C4-2B (cell line): ENCODE data around the gene DAP.

ENCODE experiments used
- H3K27ac ChIP-seq: fragments of 450-650 bp; 2 replicates; pipeline ENCODE4 v1.5.1; 2017
- ZFX ChIP-seq: fragments of 450-650 bp; IDR thresholded peaks from 2 replicates; pipeline ENCODE4 v1.6.1; 2017
- TF ChIP-seq, protein P1 (sequence below): fragments of 450-650 bp; conservative IDR thresholded peaks from 2 replicates; pipeline ENCODE4 v1.5.1; 2017; ENCODE audit warnings: mild to moderate bottlenecking

The DAP gene, protein sequence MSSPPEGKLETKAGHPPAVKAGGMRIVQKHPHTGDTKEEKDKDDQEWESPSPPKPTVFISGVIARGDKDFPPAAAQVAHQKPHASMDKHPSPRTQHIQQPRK

GRCh38 chr5:10761185-10761932 lies at the start of gene DAP:
Gene DAP, minus strand, starts transcription at chr5:10761234. Its CDS starts 166 bp downstream, at chr5:10761068.
- TF ChIP-seq, protein P1, sequence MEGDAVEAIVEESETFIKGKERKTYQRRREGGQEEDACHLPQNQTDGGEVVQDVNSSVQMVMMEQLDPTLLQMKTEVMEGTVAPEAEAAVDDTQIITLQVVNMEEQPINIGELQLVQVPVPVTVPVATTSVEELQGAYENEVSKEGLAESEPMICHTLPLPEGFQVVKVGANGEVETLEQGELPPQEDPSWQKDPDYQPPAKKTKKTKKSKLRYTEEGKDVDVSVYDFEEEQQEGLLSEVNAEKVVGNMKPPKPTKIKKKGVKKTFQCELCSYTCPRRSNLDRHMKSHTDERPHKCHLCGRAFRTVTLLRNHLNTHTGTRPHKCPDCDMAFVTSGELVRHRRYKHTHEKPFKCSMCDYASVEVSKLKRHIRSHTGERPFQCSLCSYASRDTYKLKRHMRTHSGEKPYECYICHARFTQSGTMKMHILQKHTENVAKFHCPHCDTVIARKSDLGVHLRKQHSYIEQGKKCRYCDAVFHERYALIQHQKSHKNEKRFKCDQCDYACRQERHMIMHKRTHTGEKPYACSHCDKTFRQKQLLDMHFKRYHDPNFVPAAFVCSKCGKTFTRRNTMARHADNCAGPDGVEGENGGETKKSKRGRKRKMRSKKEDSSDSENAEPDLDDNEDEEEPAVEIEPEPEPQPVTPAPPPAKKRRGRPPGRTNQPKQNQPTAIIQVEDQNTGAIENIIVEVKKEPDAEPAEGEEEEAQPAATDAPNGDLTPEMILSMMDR = no peak
- no peak for TF ChIP-seq ZFX
- peak within 1 kb of the TSS; percentile 98 for H3K27ac ChIP-seq

DNA sequence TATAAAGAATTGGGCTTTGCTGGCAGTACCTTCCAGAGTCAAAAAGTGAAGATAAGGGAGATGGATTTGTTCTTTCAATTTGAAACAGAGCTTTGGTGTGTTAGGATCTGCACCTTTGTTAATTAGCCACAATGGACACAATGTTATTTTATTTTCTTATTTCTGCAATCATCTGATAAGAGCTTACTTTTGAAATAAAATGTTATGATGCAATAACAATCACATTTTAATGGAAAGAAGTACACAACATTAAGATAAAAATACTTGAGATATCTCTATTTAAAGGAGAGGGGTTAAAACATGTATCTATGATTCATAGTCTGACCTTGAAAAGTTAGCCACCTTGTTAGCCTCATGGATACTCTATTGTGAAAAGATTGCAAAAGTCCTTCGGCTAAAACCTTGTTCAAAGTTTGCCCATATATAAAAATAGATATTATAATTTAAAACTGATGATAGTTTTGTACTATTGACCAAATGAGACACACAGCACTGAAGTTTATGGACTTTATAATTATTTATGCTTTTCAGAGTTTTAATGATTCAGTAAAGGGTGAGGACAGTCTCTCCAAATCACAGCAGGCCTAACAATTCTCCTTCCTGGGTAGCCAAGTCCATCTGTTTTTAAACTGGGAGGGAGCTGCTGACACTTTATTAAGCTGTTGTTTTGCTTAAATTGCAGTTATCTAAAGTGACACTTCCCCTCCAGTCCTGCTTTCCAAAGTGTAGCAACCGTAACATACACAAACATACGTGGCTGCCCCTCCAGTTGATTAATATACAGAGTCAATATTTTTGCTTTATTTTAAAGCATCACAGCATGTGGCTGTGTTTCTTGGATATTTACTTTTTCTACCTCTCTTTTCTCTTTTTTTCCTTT lies 47.6 kb upstream of the DAP start:
- H3K27ac ChIP-seq = no peak overlapping the region
- TF ChIP-seq ZFX = no peak
- TF ChIP-seq, protein P1 = no peak

DNA sequence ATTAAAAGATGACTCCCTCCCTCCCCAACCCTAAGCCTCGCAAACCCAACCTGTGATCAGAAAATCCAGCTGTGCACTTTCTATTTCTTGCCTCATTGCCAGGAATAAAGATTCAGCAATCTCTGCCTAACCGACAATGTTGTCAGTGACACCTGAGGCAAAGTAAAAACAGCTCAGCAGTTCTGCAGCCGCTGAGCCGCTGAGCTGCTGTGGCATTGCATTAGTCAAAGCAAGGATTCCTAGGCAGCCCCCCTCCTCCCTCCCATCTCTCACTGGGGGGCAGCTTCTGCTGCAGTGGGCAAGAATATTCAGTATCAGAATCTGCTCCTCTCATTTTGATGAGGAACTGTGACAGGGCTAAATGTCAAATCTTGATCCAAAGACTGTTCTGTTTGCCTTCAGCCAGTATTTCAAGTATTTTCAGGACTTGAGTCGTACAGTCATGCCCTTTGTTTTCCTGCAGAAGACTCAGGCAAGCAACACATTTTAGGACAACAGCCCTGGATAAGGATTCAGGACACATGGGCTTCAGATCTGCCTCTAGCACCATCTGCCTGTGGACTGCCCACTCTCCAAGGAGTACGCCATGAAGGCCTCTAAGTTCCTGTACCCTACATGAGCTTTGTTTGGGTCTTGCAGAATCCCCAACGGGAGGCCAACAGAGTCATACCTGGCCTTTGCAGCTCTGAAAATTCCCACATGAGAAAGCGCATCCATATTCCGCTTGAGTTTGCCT lies 41.1 kb upstream of the DAP start:
- TF ChIP-seq, protein P1 = no peak
- no peak for TF ChIP-seq ZFX
- no peak overlapping the region for H3K27ac ChIP-seq

- no peak overlapping the region for H3K27ac ChIP-seq
- TF ChIP-seq, protein P1 = no peak
- no peak for TF ChIP-seq ZFX
Observed at GRCh38 chr5:10800852-10801251, 39.8 kb upstream of the DAP start.

GRCh38 chr5:10797261-10797660 lies 36.2 kb upstream of the DAP start:
- no peak overlapping the region for H3K27ac ChIP-seq
- TF ChIP-seq, protein P1 = no peak
- no peak for TF ChIP-seq ZFX

DNA sequence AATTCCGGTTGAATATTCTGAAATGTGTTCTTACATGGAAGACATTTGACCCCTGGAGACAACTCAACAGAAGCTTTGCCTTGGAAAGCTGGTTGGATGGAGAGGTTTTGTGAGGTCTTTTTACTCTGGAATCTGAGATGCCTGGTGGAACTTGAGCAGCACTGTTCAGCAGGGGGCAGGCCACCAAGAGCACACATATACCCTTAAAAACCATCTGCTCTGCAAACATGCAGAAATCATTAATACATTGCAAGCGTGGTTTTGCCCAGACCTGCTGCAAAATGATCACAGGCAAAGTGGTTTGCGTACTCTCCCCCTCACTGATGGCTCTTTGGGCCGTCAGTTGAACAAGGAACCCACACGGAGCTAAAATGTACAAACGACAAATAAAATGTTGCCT lies 32.8 kb upstream of the DAP start:
- TF ChIP-seq ZFX = no peak
- TF ChIP-seq, protein P1 = no peak
- no peak overlapping the region for H3K27ac ChIP-seq
